ENCODE measurements around the gene PRRT4. TPM values are rescaled to one million over a fixed set of nuclear protein-coding genes. Genes with fewer than 3 reads are reported as not detected.

Gene PRRT4
- 0.17 to 0.81 TPM (median 0.41 TPM) in 5 replicates for total RNA-seq (2022; extraction: Qiagen RNA extraction; ENCODE audit: low read depth)

GRCh38 chr7:128361411-128362379 is at the start of gene PRRT4:
Gene PRRT4 (minus strand): TSS chr7:128361690.

DNA sequence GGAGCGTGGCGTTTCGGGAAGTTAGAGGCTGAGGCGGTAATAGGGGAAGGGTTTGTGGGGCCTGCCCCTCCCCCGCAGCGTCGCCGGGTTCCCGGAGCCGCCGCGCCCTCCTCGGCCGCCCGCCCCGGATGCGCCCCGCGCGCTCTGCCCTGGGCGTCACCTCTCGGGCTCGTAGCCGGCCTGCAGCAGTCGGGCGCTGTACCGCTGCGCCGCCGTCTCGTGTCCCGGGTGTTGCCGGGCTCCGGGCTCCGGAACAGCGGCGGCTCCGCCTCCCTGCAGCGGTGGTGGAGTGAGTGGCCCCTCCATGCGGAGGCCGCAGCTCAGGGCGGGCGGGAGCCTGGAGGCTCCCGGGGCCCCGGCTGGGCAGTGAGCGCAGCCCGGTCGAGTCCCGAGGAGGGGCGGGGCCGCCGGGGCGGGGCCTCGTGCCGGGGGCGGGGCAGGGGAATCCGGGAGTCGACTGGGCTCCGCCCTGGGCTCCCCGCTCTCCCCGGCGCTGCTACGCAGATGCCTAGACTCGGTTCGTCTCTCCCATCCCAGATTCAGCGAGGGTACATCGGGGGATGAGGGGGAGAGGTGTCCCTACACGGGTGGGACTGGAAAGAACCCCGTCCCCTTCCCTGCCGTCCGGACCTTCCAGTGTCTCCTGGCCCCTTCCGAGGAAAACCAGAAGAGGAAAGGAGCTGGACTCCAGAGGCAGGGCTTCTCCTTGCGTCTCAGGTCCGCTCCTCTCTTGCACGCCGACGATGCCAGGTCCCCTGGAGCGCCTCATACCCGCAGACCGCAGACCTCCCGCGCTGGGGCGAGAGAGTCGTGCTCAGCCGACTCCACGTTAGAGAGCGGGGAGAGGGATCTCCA is 48.3 kb upstream of the PRRT4 start, which contains the start of gene IMPDH1:
Gene IMPDH1, minus strand, starts transcription at position 387 of the 855 bp plus-strand sequence. Its CDS starts 81 bp downstream, at position 306.

GRCh38 chr7:128343554-128344430 is 17.7 kb downstream of the PRRT4 start, which contains the start of gene RBM28:
Gene RBM28 (minus strand): TSS chr7:128343908. CDS start chr7:128343793, 115 bp downstream.

Other genes starting within 250 kb of the PRRT4 start
- not detected in 5 replicates for gene LEP, start 120.4 kb downstream of the PRRT4 start, total RNA-seq (2022; extraction: Qiagen RNA extraction; ENCODE audit: low read depth)
- 54.4 to 67.3 TPM (median 57.4 TPM) in 5 replicates for gene RBM28, start 17.8 kb downstream of the PRRT4 start, total RNA-seq (2022; extraction: Qiagen RNA extraction; ENCODE audit: low read depth)
- 76.6 to 99.6 TPM (median 92.6 TPM) in 5 replicates for gene IMPDH1, start 48.3 kb upstream of the PRRT4 start, total RNA-seq (2022; extraction: Qiagen RNA extraction; ENCODE audit: low read depth)
- 21.3 to 25.3 TPM (median 24.5 TPM) in 5 replicates for gene HILPDA, start 94.2 kb upstream of the PRRT4 start, total RNA-seq (2022; extraction: Qiagen RNA extraction; ENCODE audit: low read depth)
- 20.4 to 28.2 TPM (median 22.4 TPM) in 5 replicates for gene METTL2B, start 115.1 kb upstream of the PRRT4 start, total RNA-seq (2022; extraction: Qiagen RNA extraction; ENCODE audit: low read depth)